HG03439 (cell line): Measurements from ENCODE around the gene CD300A.

Source experiments
- ATAC-seq: cut with Tn5 transposase; IDR thresholded peaks from one replicate; pipeline ENCODE4 v1.9.1; 2021; ENCODE audit warnings: mild to moderate bottlenecking, moderate library complexity; ENCODE audit not compliant: unreplicated experiment

CD300A gene

GRCh38 chr17:74439691-74440567 lies 26.5 kb upstream of the CD300A start:
- no peak for ATAC-seq

- no peak for ATAC-seq
Measured at GRCh38 chr17:74441537-74441936, 24.9 kb upstream of the CD300A start.

- no peak for ATAC-seq
Measured at GRCh38 chr17:74442291-74442669, 24.2 kb upstream of the CD300A start.

- no peak for ATAC-seq
Measured at GRCh38 chr17:74442670-74443515, 23.5 kb upstream of the CD300A start.

GRCh38 chr17:74443516-74444296 lies 22.7 kb upstream of the CD300A start:
- ATAC-seq: no peak

GRCh38 chr17:74444406-74444805 lies 22.0 kb upstream of the CD300A start:
- no peak for ATAC-seq

- ATAC-seq: no peak
Measured at GRCh38 chr17:74445158-74445557, 21.3 kb upstream of the CD300A start.

- no peak for ATAC-seq
Measured at GRCh38 chr17:74446551-74447500, 19.6 kb upstream of the CD300A start.

GRCh38 chr17:74447628-74448159 lies 18.7 kb upstream of the CD300A start:
- ATAC-seq: no peak

GRCh38 chr17:74448756-74449155 lies 17.7 kb upstream of the CD300A start:
- ATAC-seq: no peak

GRCh38 chr17:74449306-74449705 lies 17.1 kb upstream of the CD300A start:
- no peak for ATAC-seq

GRCh38 chr17:74449773-74450172 lies 16.7 kb upstream of the CD300A start:
- ATAC-seq: no peak

GRCh38 chr17:74450231-74450630 lies 16.2 kb upstream of the CD300A start:
- no peak for ATAC-seq

GRCh38 chr17:74450925-74451403 lies 15.5 kb upstream of the CD300A start:
- no peak for ATAC-seq

- ATAC-seq: no peak
Measured at GRCh38 chr17:74451557-74451956, 14.9 kb upstream of the CD300A start.

- ATAC-seq: no peak
Measured at GRCh38 chr17:74452033-74452840, 14.2 kb upstream of the CD300A start.

GRCh38 chr17:74452841-74453661 lies 13.4 kb upstream of the CD300A start:
- ATAC-seq: no peak

GRCh38 chr17:74453665-74454196 lies 12.7 kb upstream of the CD300A start:
- ATAC-seq: no peak
